Epidermal melanocyte (primary cell): Measurements from ENCODE around the gene DUOX2.
A peak's percentile ranks its signal among the peaks of the same experiment; 100 is the strongest.
"Not testable (repeated sequence)": the region's sequence is repeated elsewhere in the genome, so short reads cannot be mapped to it uniquely, and the experiment has no call there.

Experiments
- DNase-seq: peaks from one replicate; pipeline ENCODE4 v3.0.0; 2011; ENCODE audit warnings: low spot score; ENCODE audit not compliant: insufficient read length

Gene DUOX2

GRCh38 chr15:45101749-45102148 lies 12.2 kb downstream of the DUOX2 start:
- no peak for DNase-seq

- DNase-seq, result no peak
These were observed 12.9 kb downstream of the DUOX2 start for GRCh38 chr15:45100884-45101625.

- peak; percentile 9 for DNase-seq
These were observed 14.3 kb downstream of the DUOX2 start for GRCh38 chr15:45099549-45100165.

GRCh38 chr15:45097466-45097865 lies 16.5 kb downstream of the DUOX2 start:
- no peak for DNase-seq

- no peak for DNase-seq
These were observed 18.3 kb downstream of the DUOX2 start for GRCh38 chr15:45095661-45096060.

- no peak for DNase-seq
These were observed 19.6 kb downstream of the DUOX2 start for GRCh38 chr15:45094358-45094730.

- no peak for DNase-seq
These were observed 20.2 kb downstream of the DUOX2 start for GRCh38 chr15:45093622-45094357.

- DNase-seq, result no peak
These were observed 21.0 kb downstream of the DUOX2 start for GRCh38 chr15:45093013-45093412.

- DNase-seq, result no peak
These were observed 22.4 kb downstream of the DUOX2 start for GRCh38 chr15:45091576-45091975.

- no peak for DNase-seq
These were observed 22.8 kb downstream of the DUOX2 start for GRCh38 chr15:45091161-45091560.

- DNase-seq, result no peak
These were observed 24.1 kb downstream of the DUOX2 start for GRCh38 chr15:45089712-45090373.

- DNase-seq, result no peak
These were observed 24.9 kb downstream of the DUOX2 start for GRCh38 chr15:45088801-45089711.

GRCh38 chr15:45087513-45087912 lies 26.5 kb downstream of the DUOX2 start:
- DNase-seq, result no peak

GRCh38 chr15:45084163-45084562 lies 29.8 kb downstream of the DUOX2 start:
- no peak for DNase-seq

- no peak for DNase-seq
These were observed 30.7 kb downstream of the DUOX2 start for GRCh38 chr15:45083223-45083622.

GRCh38 chr15:45082412-45082811 lies 31.6 kb downstream of the DUOX2 start:
- not testable (repeated sequence) for DNase-seq

GRCh38 chr15:45080593-45080992 lies 33.4 kb downstream of the DUOX2 start:
- not testable (repeated sequence) for DNase-seq

GRCh38 chr15:45079628-45080246 lies 34.2 kb downstream of the DUOX2 start:
- not testable (repeated sequence) for DNase-seq

- DNase-seq, result not testable (repeated sequence)
These were observed 34.8 kb downstream of the DUOX2 start for GRCh38 chr15:45079201-45079600.

GRCh38 chr15:45077391-45077790 lies 36.6 kb downstream of the DUOX2 start:
- DNase-seq, result not testable (repeated sequence)
